ENCODE data around the gene AGPAT1.

AGPAT1 gene

DNA sequence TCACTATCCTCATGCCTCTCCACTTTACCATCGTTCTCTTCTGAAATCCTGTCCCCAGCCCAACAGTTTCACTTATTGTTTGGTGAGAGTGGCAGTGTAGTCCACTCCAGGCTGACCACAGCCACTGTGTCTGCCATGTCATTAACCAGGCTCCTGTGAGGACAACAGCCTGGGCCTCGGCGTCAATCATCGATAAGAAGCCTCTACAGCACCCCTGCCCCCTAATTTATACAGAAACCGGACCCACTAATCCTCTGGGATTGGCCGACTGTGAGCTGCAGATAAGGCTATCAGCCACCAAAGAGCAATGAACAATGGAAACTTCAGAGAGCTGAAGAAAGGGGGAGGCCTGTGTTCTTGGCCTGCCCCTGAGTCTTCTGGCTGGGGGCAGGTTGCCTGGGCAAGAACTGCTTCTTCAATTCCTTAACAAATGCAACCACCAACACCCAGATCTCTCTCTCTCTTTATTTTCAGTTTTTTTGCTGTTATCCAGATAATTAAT, 8.1 kb downstream of the AGPAT1 start:
- DNase-seq: no peak

DNA sequence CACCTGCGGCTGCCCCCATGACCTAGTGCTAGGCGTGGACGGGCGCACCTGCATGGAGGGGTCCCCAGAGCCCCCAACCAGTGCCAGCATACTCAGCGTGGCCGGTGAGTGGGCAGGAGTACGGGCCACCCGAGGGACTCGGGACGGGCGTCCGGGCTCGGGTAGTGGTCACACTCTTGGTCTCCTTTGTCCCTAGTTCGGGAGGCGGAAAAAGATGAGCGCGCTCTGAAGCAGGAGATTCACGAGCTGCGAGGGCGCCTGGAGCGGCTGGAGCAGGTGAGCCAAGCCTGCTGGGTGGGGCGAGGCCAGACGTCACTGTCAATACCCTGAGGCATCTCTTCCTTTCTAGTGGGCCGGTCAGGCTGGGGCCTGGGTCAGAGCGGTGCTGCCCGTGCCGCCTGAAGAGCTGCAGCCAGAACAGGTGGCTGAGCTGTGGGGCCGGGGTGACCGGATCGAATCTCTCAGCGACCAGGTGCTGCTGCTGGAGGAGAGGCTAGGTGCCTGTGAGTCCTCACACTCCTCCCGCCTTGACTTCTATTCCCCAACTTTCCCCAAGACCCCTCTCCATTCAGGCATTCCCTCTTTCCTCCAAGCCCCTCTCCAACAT, 8.6 kb downstream of the AGPAT1 start:
- DNase-seq: no peak

DNA sequence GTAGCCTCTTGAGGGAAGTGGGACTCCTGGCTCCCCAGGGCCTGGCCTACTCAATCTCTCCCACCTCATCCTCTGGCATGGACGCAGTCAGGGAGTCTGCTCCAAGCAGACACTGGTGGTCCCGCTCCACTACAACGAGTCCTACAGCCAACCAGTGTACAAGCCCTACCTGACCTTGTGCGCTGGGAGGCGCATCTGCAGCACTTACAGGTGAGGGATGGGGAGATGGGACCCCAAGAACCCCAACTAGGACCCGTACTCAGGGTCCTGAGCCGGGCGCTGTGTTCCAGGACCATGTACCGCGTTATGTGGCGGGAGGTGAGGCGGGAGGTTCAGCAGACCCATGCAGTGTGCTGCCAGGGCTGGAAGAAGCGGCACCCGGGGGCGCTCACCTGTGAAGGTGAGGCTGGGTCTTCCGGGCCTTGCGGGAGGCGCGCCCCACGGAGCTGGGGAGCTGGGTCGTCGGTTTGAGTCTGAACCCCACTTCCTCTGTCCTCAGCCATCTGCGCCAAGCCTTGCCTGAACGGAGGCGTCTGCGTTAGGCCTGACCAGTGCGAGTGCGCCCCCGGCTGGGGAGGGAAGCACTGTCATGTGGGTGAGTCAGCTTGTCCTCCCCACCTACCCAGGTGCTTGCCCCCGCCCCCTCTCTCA, 9.3 kb downstream of the AGPAT1 start:
- DNase-seq: no peak

DNA sequence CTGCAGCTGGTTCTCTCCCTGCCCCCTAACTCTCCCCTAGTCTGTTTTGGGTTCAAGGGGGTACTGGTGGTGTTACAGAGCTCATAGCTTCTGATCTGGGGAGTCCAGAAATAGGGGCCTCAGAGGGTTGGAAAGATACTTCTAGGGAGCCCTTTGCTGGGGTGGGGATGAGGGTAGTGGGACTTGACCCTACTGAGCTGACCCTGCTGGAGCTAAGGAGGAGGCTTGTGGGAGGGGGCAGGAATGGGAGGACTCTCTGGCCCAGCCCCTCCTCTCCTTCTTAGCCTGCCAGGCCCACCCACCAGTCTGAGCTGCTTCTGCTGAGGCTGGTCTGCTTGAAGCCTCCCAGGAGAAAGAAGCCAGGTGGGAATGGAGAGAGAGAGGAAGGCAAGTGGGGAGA, 11.6 kb downstream of the AGPAT1 start, which contains the start of gene EGFL8:
TSS of gene EGFL8 (plus strand) at position 301 of the 400 bp plus-strand sequence. CDS start 1,571 bp downstream, outside the sequence.
- no peak for DNase-seq

DNA sequence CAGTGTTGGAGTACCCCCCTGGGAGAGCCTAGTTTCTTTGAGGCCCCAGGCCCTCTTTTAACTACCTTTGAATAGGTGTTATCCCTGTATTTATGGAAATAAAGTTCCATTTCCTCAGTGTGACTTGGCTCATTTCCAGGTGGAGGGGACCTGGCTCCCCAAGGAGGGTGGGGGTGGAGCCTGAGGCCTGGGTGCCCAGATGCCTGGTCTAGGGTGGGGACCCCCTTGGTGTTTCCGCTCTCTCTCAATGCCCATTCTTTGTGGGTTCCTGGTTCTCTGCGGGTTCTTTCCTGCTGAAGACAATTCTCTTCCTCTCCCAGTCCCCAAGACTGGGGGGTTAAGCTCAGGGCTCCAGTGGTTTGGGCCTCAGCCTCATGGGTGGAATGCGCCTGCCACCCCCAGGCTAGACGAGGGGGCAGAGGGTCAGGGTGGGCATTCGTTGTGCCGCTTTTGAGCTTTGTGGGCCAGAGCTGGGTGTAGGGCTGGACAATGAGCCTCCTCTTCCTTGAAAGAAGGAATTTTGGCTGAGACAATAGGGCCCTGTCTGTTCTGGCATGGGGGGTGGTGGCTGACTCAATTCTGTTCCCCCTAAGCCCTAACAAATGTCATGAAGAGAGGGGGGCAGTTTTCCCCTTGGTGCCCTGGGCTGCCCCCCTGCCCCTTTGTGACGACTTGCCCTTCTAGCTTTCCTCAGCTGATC, 12.2 kb downstream of the AGPAT1 start:
- no peak for DNase-seq

DNA sequence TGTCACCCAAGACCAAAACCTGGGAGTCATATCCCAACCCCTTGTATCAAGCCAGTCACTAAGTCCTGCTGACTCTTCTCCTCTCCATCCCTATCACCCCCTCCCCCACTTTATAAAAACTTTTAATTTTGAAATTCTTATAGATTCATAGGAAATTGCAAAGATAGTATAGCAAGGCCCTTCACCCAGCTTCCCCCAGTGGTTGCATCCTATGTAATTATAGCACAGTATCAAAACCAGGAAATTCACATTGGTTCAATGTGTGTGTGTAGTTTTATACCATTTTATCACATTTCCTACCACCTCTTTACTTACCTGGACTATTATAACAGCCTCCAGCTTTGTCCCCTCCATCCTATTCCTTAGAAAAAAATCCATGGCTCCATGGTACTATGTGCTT, 17.8 kb downstream of the AGPAT1 start:
- DNase-seq: no peak

DNA sequence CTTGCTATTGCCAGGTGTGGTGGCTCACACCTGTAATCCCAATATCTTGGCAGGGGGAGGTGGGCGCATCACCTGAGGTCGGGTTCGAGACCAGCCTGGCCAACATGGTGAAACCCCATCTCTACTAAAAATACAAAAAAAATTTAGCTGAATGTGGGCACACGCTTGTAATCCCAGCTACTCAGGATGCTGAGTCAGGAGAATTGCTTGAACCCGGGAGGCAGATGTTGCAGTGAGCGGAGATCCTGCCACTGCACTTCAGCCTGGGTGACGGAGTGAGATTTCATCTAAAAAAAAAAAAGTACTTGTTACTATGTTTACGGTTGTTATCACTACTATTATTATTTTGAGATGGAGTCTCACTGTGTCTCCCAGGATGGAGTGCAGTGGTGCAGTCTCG, 19.0 kb downstream of the AGPAT1 start:
- no peak for DNase-seq

DNA sequence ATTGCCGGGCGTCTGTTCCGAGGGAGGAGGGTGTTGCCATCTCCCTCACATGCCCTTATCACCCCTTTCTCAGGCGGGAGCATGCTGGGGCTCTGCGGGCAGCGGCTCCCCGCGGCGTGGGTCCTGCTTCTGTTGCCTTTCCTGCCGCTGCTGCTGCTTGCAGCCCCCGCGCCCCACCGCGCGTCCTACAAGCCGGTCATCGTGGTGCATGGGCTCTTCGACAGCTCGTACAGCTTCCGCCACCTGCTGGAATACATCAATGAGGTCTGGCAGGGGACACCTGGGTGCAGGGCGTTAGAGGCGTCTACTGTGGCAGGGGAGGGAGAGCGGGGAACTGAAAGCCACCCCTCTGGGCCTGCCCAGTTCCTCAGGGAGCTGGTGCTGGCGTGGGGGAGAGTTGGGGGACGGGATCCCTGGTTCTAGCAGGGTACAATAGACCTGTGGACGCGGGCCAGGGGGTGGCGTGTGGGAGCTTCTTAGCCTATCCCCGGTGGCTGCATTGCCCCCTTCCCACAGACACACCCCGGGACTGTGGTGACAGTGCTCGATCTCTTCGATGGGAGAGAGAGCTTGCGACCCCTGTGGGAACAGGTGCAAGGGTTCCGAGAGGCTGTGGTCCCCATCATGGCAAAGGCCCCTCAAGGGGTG, 21.2 kb downstream of the AGPAT1 start:
- DNase-seq: peak; percentile 79

DNA sequence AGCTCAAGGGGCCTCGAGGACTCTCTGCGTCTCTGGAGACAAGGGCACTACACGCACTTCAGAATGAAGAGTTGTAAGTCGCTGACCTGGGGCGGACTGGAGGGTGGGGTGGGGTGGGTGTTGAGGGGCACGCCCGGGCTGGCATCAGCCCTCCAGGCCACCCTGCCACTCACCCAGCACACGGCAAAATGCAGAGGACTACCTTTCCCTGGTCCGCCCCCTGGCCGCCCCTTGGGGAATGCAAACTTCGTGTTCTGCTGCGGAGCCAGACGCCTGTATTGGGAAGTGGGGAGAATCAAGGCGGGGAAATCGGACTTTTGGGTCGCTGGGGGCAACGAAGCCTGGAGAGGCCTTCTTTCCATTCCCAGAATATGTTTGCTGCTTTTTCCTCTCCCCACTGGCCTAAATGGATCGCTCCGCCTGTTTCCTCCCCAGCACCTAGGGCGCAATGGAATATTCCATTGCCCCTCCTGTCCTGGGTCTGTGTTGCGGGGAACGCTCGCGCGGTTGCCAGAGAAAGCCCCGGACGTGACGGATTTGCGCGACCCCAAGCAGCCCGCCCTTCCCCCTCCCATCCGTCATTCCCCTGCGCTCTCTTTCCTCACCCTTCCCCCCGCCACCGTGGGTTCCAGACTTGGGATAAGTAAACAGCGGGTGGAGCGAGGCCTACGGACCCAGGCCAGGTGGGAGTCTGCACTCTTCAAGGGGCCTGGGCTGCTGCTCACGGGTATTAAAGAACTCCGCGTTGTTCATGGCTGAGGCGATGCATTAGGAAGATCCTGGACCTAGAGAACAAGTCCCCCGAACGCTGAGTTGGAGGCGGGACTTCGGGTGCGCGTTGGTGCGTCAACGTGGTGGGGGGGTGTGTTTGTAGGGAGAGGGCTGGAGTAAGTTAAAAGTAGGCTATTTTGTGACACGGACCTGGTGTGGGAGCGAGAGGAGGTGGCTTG, 22.0 kb downstream of the AGPAT1 start, which contains the start of gene PPT2:
TSS of gene PPT2 (plus strand) at position 578 of the 950 bp plus-strand sequence. CDS start 454 bp downstream, outside the sequence.
- peak; percentile 84 for DNase-seq

DNA sequence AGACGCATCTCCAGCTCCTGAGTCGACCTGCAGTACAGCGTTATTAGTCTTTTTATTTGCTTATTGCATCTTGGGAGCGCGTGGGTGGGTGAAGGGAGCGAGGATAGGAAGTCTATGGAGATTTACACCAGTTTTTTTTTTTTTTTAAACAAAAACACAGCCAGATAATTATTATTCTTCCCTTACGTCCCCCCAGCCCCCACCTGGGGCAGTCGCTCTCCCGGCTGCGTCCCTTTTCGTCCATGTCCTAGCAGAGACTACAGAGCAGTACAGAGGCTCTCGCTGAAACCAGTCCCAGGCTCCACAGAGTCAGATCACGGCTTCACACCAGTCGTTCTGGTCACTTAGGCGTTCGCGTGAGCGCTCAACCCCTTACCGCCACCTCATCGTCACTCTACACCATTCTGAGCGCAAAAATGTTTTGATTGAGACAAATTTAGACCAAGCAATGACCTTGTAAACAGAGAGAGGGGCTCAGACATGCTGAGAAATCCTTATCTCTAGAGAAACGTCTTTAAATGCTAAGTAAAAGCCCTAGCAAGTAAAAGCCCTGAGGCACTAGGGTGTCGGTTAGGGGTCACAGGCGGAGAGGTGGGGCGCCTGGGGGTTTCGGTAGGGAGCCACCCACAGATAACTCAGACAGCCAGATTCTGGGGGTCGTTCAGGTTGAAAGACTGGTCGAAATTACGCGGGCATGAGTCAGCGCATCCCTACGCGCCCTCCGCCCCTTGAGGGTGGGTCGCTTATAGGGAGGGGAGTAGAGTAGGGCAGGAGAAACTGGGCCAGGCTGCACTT, 22.9 kb downstream of the AGPAT1 start:
- DNase-seq: no peak

DNA sequence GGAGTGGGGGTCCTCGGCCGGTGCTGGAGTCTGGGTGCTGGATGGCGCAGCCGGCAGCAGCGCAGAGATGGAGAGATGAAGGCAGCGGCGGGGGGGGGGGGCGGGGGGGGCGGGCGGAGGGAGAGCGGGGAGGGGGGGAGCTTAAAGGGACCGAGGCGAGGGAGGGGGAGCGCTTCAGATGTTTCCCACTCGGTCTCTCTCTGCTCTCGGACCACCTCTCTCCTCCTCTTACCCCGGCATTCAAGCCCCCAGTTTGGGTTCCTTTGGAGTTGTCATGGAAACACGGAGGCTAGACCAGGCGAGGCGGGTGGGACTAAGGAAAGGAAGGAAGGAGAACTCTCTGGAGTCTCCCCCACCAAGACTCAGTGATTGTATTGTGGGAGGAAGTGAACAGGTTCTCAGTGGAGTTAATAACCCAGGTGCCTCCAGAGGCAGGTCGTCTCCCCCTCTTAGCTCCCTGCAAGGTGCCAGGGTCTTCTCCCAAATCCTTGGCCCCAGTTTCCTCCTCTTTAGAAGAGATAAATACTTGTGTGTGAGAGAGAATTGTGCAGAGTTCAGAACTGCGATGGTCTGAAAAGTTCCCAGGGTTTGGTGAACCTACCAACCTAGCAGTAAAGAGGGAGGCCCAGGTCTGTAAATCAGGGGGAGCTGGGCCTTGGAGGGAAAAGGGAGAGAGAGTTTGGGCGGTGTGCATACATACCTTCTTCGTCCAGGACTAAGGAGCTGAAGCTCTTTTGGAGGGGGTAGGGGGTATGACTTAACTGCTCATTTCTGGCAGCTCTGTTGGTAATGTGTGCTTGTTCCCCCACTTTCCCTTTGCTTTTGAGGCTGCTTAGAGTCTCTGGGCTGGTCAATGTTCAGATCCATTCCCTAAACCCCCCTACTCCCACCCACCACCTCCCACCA, 23.8 kb downstream of the AGPAT1 start, which contains the start of gene PRRT1:
TSS of gene PRRT1 (minus strand) at position 77 of the 906 bp plus-strand sequence. CDS start 112 bp downstream, outside the sequence.
- no peak for DNase-seq

DNA sequence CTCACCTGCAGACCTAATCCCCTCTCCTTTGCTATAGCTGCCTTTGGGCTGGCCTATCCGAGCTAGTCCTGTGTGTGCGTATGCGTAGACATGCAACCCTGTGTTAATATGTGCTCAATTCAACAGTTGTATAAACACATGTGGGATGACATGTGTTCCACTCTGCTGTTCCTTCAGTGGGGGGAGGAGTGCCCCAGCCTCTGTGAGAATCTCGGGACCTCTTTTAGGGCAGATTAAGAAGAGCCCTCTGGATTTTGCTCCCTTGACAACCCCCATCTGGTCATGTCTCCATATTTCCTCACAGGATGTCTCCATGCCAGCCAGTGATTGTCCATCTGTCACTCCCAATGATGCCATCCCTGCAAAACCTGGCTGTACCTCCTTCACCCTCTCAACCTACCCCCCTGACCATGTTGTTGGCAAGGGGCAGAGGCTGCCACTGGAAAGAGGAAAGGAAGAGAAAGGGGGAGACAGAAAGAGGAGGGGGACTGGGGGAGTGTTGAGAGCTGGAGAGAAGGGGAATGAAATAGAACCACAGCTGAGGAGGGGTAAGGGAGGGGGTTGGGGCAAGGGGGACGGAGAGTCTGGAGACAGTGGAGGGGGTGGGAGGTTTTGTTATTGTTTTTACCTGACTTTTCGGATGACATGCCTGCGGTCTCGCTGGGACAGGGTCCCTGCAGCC, 24.6 kb downstream of the AGPAT1 start:
- no peak for DNase-seq

DNA sequence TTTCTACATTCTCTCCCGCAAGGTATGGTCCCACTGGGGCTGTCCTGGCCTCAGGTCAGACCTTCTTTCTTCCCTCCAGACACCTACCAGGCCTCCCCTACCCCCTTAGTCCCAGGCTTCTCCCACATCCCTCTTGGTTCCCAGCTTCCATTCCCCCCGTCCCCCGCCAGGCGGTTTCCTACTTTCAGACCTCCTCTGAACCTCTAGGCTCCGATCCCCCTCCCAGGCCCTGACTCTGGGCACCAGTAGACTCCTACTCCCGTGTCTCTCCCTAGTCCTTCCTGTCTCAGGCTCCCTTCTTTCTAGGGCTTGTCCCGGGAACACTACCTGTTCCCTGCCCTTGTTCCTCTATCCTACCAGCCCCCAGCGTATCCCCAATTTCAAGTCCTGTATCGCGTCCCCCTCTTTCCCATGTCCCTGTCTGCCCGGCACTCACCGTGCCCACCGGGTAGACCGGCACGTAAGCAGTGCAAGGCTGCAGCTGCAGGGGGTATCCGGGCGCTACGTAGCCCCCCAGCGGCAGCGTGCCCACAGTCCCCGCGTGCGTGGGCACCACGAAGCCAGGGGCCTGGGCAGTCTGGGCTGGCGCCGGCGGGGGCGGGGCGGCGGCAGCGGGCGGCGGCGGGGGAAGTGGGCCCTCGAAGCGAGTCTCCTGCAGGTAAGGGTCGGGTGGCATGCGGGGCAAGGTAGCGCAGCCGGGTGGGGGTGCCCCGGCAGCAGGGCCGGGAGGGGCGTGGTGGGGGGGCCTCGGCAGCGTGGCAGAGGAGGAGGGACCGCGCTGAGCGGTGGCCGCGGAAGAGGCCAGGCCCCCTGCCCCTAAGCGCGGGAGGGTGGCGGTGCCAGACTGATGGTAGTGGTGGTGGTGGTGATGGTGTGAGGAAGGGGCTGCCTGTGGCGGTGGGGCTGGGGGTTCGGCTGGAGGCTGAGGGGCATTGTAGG, 25.7 kb downstream of the AGPAT1 start:
- DNase-seq: no peak

DNA sequence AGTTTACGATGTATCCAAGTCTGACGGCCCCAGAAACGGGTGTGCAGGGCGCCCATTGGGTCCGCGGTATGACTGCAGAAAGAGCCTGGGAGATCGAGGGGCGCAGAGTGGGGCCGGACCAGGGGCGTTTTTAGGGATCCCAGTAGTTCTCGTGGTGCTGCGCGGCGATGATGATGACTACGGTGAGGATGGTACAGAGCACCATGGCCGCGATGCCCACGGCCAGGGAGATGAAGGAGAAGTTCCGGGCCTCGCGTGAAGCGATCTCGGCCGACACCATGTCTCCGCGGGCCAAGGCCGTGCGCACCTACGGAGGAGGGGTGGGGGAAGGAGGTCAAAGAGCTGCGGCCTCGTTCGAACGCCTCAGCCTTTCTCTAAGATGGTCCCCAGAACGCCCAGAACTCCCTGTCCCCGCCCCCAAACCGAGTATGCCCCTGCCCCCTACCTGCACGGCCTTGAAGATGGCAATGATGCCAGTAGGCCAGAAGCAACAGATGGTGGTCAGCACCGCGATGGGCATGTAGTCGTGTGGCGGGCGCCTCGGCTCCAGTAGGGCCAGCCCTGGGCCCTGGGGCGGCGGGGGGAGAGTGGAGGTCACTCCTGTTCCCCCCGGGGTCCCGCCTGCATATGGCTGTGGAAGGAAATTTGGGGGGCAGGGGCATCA, 26.7 kb downstream of the AGPAT1 start:
- no peak for DNase-seq

DNA sequence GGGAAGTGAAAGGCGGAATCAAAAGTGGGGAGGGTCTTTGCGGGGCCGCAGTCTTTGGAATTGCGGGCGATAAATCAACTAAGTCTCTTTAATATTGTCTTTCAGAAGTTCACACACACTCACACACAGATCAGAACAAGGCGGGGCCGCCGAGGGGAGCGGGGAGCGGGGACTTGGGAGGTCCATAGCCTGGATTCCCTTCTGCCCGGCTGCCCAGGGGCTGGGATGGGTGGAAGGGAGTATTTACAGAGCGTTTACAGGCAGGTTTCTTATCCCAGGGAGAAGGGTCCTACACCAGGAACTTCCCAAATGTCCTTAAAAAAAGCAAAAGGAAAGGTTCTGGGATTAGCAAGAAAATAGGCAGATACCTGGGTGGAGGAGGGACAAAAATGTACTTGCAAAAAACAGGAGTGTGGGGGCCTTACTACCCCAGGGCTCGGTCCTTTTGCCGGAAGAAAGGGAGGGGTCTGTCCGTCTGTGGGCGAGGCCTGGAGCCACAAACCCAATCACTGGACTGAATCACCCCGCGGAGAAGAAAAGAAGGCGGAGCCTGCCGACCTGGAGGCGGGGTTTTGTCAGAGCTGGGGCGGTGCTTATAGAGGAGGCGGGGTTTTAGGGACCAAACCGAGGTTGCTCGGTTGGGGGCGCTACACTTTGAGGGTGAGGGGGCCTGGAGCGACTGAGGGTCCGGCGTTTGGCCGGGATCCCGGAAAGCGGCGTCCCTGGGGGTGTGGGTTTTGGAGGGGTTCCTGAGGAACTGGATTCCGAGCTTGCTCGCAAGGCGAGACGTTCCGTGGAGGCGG, 27.4 kb downstream of the AGPAT1 start:
- peak; percentile 76 for DNase-seq

DNA sequence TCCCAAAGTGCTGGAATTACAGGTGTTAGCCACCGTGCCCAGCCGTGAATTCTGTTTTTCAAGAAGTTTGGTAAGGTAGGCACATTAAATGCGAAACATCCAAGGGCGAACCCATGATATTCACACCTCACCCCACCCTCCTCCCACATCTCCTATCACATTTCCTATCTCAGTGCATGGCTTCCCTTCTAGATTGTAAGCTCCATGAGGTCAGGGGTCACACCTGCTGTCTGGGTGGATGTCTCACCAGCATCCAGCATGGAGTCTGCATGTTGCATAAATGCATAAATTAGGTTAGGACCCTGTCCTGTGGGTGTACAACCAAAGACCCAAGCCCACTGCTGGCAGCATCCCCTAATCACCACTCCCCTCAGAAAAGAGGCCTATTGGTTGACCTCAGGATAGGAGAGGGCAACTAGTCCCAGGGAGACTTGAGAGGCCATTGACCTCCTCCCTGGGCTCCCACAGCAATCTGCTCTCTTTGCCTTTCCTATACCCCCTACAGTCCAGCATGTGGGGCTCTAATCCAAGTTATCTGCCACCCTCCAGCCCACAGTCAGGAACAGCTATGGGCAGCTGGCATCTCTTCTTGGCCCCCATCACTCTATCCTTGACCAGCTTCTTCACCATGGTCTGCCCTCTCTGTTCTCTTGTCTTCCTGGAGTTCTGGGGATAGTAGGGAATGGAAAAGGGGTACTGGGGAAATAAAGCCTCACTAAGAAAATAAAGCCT, 28.3 kb downstream of the AGPAT1 start:
- DNase-seq: no peak

Data from CD4-positive, alpha-beta T cell treated with Interleukin-21 for 1 hour (primary cell).